Measurements from ENCODE around the gene BSCL2. TPM values are rescaled to one million over a fixed set of nuclear protein-coding genes. Genes with fewer than 3 reads are reported as not detected.
A peak's percentile ranks its signal among the peaks of the same experiment; 100 is the strongest.

The BSCL2 gene
- total RNA-seq, 1 donor from 2014 or later = 550 TPM

GRCh38 chr11:62716816-62717215, 9.6 kb upstream of the BSCL2 start:
- peaks cover 8% of the 10 kb centered on the region for H3K36me3 Mint-ChIP-seq (ENCODE audit: unreplicated experiment)
- H3K27me3 Mint-ChIP-seq (ENCODE audit: unreplicated experiment) = peaks cover 3% of the 10 kb centered on the region
- H3K9me3 Mint-ChIP-seq (ENCODE audit: unreplicated experiment) = peaks cover 5% of the 10 kb centered on the region
- TF ChIP-seq CTCF (IDR thresholded peaks at IDR 0.05; ENCODE audit: partially characterized antibody, unreplicated experiment) = no peak
- H3K27ac Mint-ChIP-seq (ENCODE audit: unreplicated experiment) = no peak overlapping the region
- no peak for DNase-seq
- H3K4me1 Mint-ChIP-seq (ENCODE audit: low read depth, unreplicated experiment) = peaks cover 2% of the 10 kb centered on the region
- no peak overlapping the region for H3K4me3 Mint-ChIP-seq (ENCODE audit: unreplicated experiment)

GRCh38 chr11:62716206-62716605, 9.0 kb upstream of the BSCL2 start:
- no peak for TF ChIP-seq CTCF (IDR thresholded peaks at IDR 0.05; ENCODE audit: partially characterized antibody, unreplicated experiment)
- DNase-seq = no peak
- peaks cover 2% of the 10 kb centered on the region for H3K4me1 Mint-ChIP-seq (ENCODE audit: low read depth, unreplicated experiment)
- peaks cover 5% of the 10 kb centered on the region for H3K9me3 Mint-ChIP-seq (ENCODE audit: unreplicated experiment)
- no peak overlapping the region for H3K27ac Mint-ChIP-seq (ENCODE audit: unreplicated experiment)
- H3K27me3 Mint-ChIP-seq (ENCODE audit: unreplicated experiment) = peaks cover 3% of the 10 kb centered on the region
- H3K36me3 Mint-ChIP-seq (ENCODE audit: unreplicated experiment) = peaks cover 8% of the 10 kb centered on the region
- H3K4me3 Mint-ChIP-seq (ENCODE audit: unreplicated experiment) = peak overlapping the region; percentile 65

- Mint-ChIP-seq H3K4me3 (ENCODE audit: unreplicated experiment) (no peak overlapping the region), H3K4me1 (ENCODE audit: low read depth, unreplicated experiment) (peaks cover 2% of the 10 kb centered on the region), H3K27ac (ENCODE audit: unreplicated experiment) (no peak overlapping the region), H3K27me3 (ENCODE audit: unreplicated experiment) (peaks cover 3% of the 10 kb centered on the region), H3K36me3 (ENCODE audit: unreplicated experiment) (peaks cover 5% of the 10 kb centered on the region), H3K9me3 (ENCODE audit: unreplicated experiment) (peaks cover 5% of the 10 kb centered on the region)
- no peak for TF ChIP-seq CTCF (IDR thresholded peaks at IDR 0.05; ENCODE audit: partially characterized antibody, unreplicated experiment)
- no peak for DNase-seq
These were observed 8.2 kb upstream of the BSCL2 start for GRCh38 chr11:62715150-62716130.

- Mint-ChIP-seq H3K36me3 (ENCODE audit: unreplicated experiment) (peaks cover 5% of the 10 kb centered on the region), H3K27me3 (ENCODE audit: unreplicated experiment) (peaks cover 6% of the 10 kb centered on the region), H3K9me3 (ENCODE audit: unreplicated experiment) (peaks cover 14% of the 10 kb centered on the region), H3K27ac (ENCODE audit: unreplicated experiment) (peak overlapping the region; percentile 64), H3K4me1 (ENCODE audit: low read depth, unreplicated experiment) (peaks cover 8% of the 10 kb centered on the region), H3K4me3 (ENCODE audit: unreplicated experiment) (no peak overlapping the region)
- no peak for TF ChIP-seq CTCF (IDR thresholded peaks at IDR 0.05; ENCODE audit: partially characterized antibody, unreplicated experiment)
- no peak for DNase-seq
These were observed 6.1 kb upstream of the BSCL2 start for GRCh38 chr11:62713343-62713742.

GRCh38 chr11:62712861-62713260, 5.6 kb upstream of the BSCL2 start:
- Mint-ChIP-seq H3K27me3 (ENCODE audit: unreplicated experiment) (peaks cover 6% of the 10 kb centered on the region), H3K27ac (ENCODE audit: unreplicated experiment) (peak overlapping the region; percentile 15), H3K36me3 (ENCODE audit: unreplicated experiment) (no peaks in the 10 kb centered on the region), H3K9me3 (ENCODE audit: unreplicated experiment) (peaks cover 12% of the 10 kb centered on the region), H3K4me3 (ENCODE audit: unreplicated experiment) (no peak overlapping the region), H3K4me1 (ENCODE audit: low read depth, unreplicated experiment) (peaks cover 6% of the 10 kb centered on the region)
- DNase-seq = no peak
- no peak for TF ChIP-seq CTCF (IDR thresholded peaks at IDR 0.05; ENCODE audit: partially characterized antibody, unreplicated experiment)
